Right lobe of liver (tissue), 4 donors: Measurements from ENCODE around the gene MYO7B.

Experiments used
- CTCF ChIP-seq, 4 donors: fragments of 200-600 bp in 3 of 4; fragments of 450-650 bp in 1 of 4; IDR thresholded peaks; one replicate each; pipeline versions ENCODE4 v1.5.1 to v1.8.0; 2016 to 2022; ENCODE audit warnings: antibody characterized with exemption in 4 of 4, mild to moderate bottlenecking in 2 of 4
- POLR2A ChIP-seq: fragments of 450-650 bp; IDR thresholded peaks from one replicate; pipeline ENCODE4 v1.6.1; 2017; ENCODE audit warnings: antibody characterized with exemption, mild to moderate bottlenecking
- donor health status: DM: no; HTN: no; CAD: no.
- donor health status: DM: no; HTN: no; CAD: no.
- donor health status: DM: no; HTN: yes; CAD: no.

DNA sequence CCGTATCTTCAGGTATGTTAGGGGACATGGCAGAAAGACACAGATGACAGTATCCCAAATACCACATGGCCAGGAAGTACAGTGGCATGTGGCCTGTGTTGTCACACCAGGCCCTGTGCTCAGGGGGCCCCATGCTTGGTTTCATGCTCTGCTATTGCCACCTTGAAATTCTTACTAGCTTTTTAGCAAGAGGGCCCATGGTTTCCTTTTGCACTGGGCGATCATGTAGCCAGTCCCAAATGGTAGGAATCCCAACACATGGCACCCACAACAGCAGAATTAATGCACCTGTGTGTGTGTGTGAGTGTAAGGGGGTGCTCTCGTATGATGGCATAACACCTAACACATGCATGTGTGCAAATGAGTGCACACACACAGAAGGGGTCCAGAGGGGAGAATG is 39.2 kb downstream of the MYO7B start:
- TF ChIP-seq CTCF (IDR thresholded peaks at IDR 0.05) = no peak
- TF ChIP-seq POLR2A = no peak
